GM10847 (cell line): Measurements from ENCODE around the gene TTLL6.

ENCODE experiments used
- POLR2A ChIP-seq: IDR thresholded peaks from 2 replicates; pipeline ENCODE4 v1.6.1; 2011; ENCODE audit not compliant: insufficient read length; ENCODE audit errors: extremely low read depth

TTLL6 gene

DNA sequence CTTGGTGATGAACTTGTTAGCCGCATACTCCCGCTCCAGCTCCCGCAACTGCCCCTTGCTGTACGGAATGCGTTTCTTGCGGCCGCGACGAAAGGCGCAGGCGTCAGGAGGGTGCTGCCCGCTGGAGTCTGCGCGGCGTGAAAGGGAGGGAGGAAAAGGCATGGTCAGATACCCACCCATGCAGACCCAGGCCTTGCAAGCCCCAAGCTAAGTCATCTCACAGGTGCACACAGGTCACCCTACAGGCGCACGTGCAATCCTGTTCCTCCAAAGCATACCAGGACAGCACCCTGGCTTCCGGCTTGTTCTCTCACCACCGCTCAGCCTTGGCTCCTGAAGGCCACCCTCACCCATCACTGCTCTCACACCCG lies 90.1 kb downstream of the TTLL6 start:
- TF ChIP-seq POLR2A, result no peak

DNA sequence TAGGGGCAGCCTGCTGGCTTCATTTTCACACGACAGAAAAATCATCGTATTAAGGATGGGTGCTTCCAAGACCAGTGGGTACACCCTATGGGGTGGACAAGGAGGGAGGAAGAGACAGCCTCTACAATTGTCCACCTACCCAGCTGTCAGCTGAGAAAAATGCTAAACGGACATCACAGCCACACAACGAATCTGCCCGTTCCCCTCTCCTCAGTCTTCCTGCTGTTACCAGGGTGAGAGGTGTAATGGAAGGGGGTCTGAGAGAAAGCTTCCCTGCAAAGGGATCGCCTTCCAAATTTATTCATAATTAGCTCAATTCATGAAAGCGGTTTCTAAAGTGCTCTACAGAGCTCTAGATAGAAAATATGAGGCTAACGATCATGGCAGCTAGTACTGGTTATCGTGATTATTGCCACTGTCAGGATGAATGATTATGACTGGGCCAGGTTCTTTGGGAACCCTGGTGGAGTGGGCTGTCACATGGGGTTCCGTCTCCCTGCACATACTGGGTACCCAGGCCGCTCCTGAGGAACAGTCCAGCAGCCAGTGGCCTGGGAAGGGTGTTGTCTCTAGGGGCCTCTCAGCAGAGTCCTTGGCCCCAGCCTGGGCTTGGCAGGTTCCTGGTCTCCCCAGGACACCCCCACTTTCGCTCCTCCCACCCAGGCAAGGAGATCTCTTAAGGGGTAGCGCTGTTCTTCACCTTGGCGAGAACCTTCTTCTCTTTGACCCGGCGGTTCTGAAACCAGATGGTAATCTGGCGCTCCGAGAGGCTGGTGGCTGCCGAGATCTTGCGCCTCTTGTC lies 90.7 kb downstream of the TTLL6 start:
- no peak for TF ChIP-seq POLR2A

DNA sequence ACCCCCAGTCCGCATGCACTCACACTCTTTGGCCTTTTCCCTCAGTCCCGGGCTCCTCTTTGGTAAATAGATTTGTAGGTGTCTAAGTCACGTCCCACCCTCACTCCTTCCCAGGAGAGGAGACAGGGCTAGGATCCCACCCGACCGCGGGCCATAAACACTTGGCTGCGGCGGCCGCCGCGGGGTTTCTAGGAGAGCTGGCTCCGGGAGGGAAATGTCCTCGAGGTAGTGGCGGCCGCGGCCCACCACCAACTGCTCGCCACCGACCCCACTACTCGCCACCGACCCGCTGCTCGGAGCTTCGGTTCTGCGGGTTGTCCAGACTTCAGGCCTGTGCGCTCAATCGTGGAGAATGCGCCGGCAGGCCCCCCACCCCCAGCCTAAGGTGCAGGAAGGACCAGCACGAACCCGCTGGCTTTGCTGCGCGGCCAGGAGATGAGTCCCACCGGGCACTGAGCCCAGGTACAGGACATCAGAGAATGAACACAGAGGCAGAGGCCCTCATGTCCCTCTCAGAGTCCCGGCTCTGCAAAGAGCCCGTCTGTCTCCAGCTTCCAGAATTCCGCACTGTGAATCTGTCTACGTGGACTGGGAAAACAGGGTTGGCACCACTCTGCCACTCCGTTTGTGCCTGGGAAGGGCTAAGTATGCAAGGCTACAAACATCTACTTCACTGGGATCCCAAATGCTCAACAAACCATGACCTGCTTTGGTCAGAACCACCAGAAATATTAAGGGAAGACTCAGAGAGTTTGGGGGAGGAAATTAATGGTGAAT lies 91.6 kb downstream of the TTLL6 start:
- TF ChIP-seq POLR2A, result no peak

DNA sequence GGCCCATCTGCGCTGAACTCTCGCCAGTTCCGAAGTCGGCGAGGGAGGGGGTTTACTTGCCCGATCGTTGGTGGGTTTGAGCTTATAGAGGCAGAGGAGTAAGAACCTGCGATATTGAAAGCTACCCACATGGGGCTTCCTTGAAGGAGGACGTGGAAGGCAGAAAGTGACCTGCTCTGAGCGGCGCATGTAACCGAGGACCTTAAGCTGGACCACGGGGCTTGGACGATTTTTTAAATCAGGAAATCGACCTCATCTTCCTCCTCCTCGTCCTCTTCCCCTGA lies 92.1 kb downstream of the TTLL6 start:
- TF ChIP-seq POLR2A, result no peak

DNA sequence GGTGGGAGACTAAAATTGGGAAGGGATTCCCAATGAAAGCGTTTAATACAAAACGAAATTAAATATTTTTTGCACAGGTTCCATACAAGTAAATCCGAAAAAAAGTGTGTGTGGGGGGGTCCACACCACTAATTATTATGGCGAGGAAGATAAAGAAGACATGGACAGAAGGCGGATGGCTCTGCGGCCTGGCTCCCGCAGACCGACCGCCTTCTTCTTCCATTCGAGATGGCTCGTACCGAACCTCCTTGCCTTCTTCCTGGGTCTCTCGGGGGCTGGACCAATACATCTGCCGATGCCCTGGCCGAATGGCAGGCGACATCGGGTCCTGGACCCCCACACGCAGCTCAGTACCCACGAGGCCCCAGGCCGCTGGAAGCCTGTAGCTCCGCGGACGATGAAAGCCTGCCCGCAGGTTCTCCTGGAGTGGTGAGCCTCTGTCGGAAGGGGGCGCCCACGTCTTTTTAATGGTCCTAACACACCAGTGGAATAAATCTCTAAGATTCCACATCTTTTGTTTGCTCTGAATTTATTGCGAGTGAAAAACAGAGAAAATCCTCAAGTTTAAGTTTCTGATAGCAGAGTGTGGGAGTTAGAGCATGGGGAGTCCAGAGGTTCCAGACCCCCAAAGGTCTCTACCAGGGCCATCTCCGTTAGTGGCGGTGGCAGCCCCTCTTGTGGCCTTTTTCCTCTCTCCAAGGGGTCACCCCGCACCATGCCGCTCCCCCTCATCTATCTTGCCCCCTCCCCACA lies 92.6 kb downstream of the TTLL6 start:
- no peak for TF ChIP-seq POLR2A

DNA sequence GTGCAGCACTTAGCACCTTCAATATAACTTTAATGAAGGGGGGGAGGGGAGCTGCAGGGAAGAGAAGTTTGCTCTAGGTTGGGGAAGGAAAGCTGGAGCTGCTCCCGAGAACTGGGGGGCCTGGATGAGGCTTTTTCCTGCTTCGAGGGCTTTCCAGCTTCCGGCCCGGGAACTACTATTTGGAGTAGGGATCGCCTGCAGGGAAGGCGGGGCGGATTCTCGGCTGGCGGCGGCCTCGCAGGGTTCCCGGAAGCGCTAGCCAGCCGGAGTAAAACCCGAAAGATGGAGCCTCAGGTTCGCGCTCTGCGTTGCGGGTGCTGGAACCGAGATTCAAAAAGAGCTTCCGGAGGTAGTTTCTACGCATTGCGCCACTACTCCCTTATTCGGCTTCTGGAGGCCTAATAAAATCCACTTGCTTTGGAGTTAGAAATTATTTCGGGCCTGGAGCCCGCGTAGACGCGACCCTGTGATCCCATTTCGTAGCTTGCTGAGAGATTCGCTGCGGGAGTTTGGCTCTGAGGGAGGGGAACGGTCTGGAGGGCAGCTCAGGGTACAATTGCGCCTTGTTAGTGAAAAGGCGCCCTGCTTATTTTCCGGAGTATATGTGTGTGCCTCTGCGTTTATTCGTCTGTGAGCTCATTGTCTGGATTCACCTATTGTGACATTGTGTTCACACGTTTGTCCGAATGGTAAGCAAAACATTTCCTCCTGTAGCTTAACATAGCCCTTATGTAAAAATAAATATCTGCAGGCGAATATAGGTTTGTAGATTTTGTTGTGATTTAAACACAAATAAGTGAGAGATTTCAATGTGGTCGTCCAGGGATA lies 93.4 kb downstream of the TTLL6 start:
- TF ChIP-seq POLR2A, result no peak

DNA sequence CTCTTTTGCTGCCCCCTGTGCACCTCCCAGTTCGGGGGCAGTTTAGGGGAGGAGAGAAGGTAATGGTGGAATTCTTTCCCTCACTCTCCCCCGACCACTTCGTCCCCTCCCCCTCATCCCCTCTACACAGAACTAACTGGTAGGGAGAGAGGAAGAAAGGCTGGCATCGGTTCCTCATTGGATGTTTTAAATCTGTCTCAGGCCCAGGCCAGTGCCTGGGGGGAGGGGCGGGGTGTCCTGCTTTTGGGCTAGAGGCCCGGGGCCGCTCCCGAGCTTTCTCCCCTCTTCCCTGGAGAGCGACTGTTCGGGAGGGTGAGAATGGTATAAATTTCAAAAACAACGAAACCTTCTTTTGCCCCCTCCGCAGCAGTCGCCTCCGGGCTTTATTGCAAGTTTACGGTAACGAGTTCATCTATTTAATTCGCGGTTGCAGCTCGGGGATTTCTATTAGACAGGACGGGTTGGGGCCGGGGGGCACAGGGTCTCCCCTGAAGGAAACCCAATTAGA lies 94.1 kb downstream of the TTLL6 start, which contains the start of gene PRAC2:
Gene PRAC2, plus strand, starts transcription at position 271 of the 508 bp plus-strand sequence. CDS start 1,226 bp downstream, outside the sequence.
- no peak for TF ChIP-seq POLR2A

DNA sequence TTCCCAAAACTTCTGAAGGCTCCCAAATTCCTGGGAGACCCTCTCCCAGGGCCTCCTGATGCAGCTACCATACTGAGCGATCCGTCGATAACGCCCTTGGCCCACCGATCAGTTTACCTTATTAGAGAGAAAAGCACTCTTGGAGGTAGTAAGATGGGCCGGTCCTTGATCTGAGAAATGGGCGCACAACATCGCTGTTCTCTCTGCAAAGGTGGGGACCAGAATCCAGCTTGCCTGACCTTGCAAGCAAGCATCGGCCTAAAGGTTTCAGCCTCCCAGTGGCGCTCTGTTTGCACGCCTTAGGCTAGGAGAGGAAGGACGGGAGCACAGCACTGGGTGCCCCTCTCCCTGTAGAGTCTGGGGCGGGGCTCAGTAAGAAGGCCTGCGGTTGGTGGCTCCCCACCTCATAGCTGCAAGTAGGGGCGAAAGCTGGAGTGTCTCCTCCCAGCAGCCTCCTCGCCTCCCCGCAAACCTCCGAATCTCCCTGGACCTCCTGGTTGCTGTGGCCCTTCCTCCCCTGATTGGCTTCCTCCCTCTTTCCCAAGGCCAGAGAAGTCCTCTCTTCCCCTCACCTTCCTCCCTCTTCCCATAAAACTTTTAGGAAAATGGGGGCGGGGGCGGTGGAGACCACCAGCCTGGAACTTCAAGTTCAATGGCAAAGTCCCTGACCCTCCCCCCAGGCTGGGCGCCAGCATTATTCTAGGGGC lies 94.7 kb downstream of the TTLL6 start, which contains the start of gene PRAC1:
Gene PRAC1, minus strand, starts transcription at position 318 of the 707 bp plus-strand sequence. Its CDS starts 126 bp downstream, at position 192.
- no peak for TF ChIP-seq POLR2A

DNA sequence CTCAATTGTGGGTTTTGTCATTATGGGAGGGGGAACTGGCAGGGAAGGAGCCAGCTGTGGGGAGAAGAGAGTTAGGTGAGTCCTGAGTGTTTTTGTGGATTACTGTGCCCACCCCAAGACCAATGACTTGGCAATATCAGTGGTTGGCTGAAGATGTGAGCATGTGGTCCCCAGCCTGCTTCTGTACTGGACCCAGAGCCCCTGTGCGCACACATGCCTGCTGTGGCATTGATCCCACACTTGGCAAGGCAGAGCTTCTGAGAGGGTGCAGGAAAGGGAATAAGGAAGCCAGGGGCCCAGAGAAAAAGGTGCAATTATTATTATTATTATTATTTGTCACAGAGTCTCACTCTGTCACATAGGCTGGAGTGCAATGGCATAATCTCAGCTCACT lies 96.0 kb downstream of the TTLL6 start:
- no peak for TF ChIP-seq POLR2A

DNA sequence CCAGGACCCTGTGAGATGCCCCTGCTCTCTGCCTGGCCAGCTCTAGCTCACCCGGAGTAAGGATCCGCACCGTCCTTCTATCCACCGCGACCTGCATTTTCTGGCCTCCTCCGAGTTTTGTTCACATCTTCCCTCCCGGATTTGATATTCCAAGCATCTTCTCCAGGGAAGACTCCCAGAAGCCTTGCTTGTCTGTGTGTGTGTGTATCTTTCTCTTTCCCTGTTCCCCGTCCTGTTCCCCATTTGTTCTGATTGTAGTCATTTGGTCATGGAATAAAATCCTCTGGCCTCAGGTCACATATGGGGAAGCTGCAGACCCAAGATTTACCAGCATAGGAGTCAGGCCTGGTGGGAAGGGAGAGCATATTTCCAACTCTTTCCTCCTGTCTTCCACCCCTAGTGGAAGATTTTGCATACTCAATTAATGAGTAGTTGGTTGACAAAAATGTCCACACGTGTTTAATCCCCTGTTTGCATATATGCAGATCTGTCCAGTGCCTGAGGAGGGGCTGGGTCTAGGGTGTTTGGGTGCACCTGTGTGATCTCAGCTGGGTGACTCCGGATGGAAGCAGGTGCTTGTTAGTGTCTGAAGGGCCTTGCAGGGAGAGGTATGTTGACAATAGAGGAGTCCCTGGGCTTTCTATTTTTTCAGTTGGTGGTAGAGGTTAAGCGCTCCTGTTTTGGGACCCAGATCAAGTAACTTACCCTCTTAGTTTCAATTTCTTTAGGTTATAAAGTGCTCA lies 96.6 kb downstream of the TTLL6 start:
- no peak for TF ChIP-seq POLR2A

DNA sequence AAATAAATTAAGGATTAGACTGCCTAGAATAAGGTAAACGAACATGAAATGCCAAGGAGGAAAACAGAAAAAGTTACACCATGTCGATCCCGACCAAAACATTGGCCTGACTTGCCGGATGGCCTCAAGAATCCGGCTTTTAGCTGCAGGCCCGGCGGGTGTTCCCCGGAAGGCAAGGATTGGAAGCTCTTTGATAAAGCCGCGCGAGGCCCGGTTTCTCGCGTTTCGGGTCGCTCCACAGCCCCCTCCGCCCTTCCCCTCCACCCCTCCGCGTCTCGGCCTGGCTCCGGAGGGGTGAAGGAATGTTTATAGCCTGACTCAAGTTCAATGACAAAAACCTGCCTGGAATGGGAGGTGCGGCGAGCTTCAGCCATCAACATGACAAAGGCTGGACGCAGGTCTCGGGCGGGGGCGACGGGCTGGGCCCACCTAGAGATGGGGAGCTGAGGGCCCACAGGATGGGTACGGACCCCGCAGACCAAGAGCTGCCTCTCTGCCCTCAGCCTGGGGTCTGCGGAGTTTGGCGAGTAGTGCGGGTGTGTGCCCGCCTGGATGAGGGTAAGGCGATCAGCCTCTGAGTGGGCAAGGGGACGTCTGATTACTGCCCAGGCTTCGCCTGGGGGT lies 97.3 kb downstream of the TTLL6 start:
- TF ChIP-seq POLR2A, result no peak

DNA sequence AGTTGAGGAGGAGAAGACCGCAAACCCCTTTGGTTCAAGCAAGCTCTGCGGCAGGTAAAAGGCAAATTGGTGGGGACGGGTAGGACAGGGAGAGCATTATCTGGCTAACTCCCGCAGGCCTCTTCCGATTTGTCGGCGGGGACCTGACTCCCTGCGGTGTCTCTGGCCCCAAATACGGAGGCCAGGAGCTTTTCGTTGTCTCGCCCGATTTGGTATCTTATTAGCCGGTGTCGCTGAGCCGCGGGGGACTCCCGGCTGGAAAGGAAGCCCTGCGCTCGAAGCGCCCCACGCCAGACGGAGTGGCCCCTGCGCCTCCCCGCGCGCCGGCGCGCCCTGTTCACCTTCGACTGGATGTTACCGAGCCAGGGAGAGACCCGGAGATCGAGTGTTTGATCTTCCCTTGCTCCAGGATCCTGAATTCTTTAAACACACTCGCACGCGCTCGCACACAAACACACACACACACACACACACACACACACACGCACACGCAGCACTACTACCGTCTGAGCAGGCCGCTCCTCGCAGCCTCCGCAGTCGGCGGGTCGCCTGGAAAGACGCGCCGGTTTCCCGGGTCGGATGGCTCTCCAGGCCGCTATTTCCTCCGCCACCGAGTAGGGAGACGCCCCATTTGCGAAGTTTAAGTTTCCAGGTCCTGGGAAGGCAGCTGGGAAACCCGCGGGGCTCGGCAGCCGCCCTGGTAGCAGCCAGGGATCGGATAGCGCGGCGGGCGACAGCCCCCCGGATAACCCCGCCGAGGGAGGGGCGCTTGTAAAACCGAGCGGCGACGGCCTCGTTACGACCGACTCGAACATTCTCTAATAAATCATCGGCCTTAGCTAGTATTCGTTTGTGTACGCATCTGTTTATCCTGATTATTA lies 98.0 kb downstream of the TTLL6 start:
- no peak for TF ChIP-seq POLR2A
